Measurements from ENCODE around the gene C1orf53.

- TF ChIP-seq CTCF (IDR thresholded peaks at IDR 0.05; ENCODE audit: insufficient read depth, low read length, poor library complexity, severe bottlenecking), result no peak
- no peak for TF ChIP-seq EZH2phosphoT487 (conservative IDR thresholded peaks at IDR 0.05; ENCODE audit: low read length)
Observed at GRCh38 chr1:197921235-197922069, 19.0 kb downstream of the C1orf53 start.

All from SU-DHL-6 (cell line).